ENCODE measurements around the gene VARS1. TPM values are rescaled to one million over a fixed set of nuclear protein-coding genes. Genes with fewer than 3 reads are reported as not detected.

Gene VARS1
- total RNA-seq, 2 experiments from 2014 or later = 147 to 169 TPM

- POLR2A ChIA-PET = no interaction called here
Measured at GRCh38 chr6:31762356-31762755, 33.2 kb downstream of the VARS1 start, which contains the start of gene SAPCD1. TSS of gene SAPCD1 (plus strand) at chr6:31762656. CDS start at chr6:31763055, 399 bp downstream.

DNA sequence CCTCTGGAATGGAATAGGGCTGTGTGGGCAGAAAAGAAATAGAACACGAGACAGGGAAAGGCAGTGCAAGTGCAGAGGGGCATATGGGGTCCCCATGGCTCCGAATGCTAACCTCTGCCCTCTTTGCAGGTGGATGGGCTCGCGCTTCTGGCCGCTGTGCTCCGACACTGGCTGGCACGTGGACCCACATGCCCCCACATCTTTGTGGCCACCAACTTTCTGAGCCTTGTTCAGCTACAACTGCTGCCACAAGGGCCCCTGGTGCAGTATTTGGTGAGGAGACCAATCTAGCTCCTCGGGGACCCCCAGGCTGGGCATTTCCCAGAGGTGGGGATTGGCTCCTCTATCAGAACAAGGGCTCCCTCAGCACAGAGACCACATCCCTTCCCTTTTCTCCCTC, 34.2 kb downstream of the VARS1 start:
- DNase-seq = no peak
- CTCF ChIA-PET = no interaction called here
- Mint-ChIP-seq H3K4me3 (no peak overlapping the region), H3K36me3 (ENCODE audit: low read depth) (peaks cover 54% of the 10 kb centered on the region), H3K27ac (no peak overlapping the region), H3K27me3 (no peaks in the 10 kb centered on the region), H3K4me1 (no peaks in the 10 kb centered on the region), H3K9me3 (ENCODE audit: low read depth) (no peaks in the 10 kb centered on the region)
- POLR2A ChIA-PET = no interaction called here
- intact Hi-C loops (cut with DNase I, micrococcal nuclease) = no loop called here
- no peak for ATAC-seq

More at GRCh38 chr6:31762356-31762755, 33.2 kb downstream of the VARS1 start, which contains the start of gene SAPCD1:
- Mint-ChIP-seq H3K9me3 (ENCODE audit: low read depth) (no peaks in the 10 kb centered on the region), H3K4me3 (no peak within 1 kb of the TSS), H3K27ac (no peak within 1 kb of the TSS), H3K4me1 (no peaks in the 10 kb centered on the region), H3K36me3 (ENCODE audit: low read depth) (peaks cover 52% of the 10 kb centered on the region), H3K27me3 (no peaks in the 10 kb centered on the region)
- intact Hi-C loops (cut with DNase I, micrococcal nuclease) = no loop called here
- CTCF ChIA-PET = no interaction called here
- no peak for ATAC-seq
- no peak for DNase-seq

DNA sequence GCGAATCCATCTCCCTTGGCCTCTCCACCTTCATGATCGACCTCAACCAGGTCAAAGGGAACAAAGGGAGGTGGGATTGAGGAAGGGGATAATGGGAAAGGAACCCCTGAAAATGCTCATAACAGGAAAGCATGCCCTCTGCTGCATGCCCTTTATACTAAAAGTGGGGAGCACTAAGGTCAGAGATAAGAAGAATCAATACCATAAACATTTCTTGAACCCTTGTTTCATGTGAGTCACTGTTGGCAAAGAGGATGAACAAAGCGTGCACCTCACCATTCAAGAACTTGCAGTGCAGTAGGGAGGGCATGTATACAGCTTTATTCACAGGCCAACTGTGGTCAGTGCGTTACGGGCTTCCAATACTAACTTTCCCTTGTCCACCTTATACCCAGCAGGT, 34.8 kb downstream of the VARS1 start:
- Mint-ChIP-seq H3K36me3 (ENCODE audit: low read depth) (peaks cover 54% of the 10 kb centered on the region), H3K27me3 (no peaks in the 10 kb centered on the region), H3K27ac (no peak overlapping the region), H3K4me1 (no peaks in the 10 kb centered on the region), H3K4me3 (no peak overlapping the region), H3K9me3 (ENCODE audit: low read depth) (no peaks in the 10 kb centered on the region)
- ChIA-PET POLR2A (no interaction called here), CTCF (interaction anchor here (2.2 kb wide), 1 partner anchor 9 kb away, joined by 6 read pairs; no protein-coding TSS in a partner anchor)
- DNase-seq (no peak), ATAC-seq (no peak)
- intact Hi-C loops (cut with DNase I, micrococcal nuclease) = no loop called here

- CTCF ChIA-PET = interaction anchor here (0.8 to 1.8 kb wide), 3 partner anchors 10 to 28 kb away, joined by 3 to 5 read pairs (median 4); no protein-coding TSS in a partner anchor
- no peak overlapping the region for H3K4me3 Mint-ChIP-seq
- H3K27me3 Mint-ChIP-seq = no peaks in the 10 kb centered on the region
- H3K4me1 Mint-ChIP-seq = no peaks in the 10 kb centered on the region
- H3K9me3 Mint-ChIP-seq (ENCODE audit: low read depth) = no peaks in the 10 kb centered on the region
- peaks cover 50% of the 10 kb centered on the region for H3K36me3 Mint-ChIP-seq (ENCODE audit: low read depth)
- POLR2A ChIA-PET = no interaction called here
- no peak for ATAC-seq
- H3K27ac Mint-ChIP-seq = no peak overlapping the region
- DNase-seq = no peak
- intact Hi-C loops (cut with DNase I, micrococcal nuclease) = no loop called here
Measured at GRCh38 chr6:31758281-31758680, 37.3 kb downstream of the VARS1 start.

DNA sequence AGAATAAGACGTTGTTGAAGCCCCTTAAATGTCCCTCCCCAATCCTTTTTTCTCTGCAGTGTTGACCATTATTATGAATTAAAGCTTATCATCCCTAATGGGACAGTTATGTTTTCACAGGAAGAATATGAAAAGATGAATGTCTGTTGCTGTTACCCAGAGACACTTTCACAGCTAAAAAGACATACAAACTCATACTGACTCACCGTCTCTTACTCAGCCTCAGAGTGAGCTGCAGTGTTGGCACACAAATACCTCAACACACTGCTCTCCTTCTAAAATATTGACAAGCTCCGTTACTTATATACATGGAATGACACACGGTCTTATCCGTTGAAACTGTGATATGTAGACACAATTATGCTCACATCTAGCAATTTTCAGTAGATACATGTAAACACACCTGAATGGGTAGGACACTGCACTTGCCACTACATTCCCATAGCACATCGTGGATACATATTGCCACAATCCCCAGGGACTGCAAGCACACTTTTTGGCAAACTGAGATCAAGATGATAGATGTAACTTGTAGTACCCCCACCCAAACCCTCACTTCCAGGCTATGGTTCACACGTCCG, 42.7 kb downstream of the VARS1 start:
- CTCF ChIA-PET = interaction anchor here (0.6 to 1.0 kb wide), 4 partner anchors 10 to 73 kb away, joined by 3 read pairs; no protein-coding TSS in a partner anchor
- H3K4me1 Mint-ChIP-seq = no peaks in the 10 kb centered on the region
- H3K4me3 Mint-ChIP-seq = no peak overlapping the region
- H3K9me3 Mint-ChIP-seq (ENCODE audit: low read depth) = no peaks in the 10 kb centered on the region
- POLR2A ChIA-PET = interaction anchor here (1.0 kb wide), 1 partner anchor 15 kb away, joined by 4 read pairs; no protein-coding TSS in a partner anchor
- no peak overlapping the region for H3K27ac Mint-ChIP-seq
- H3K27me3 Mint-ChIP-seq = no peaks in the 10 kb centered on the region
- peaks cover 21% of the 10 kb centered on the region for H3K36me3 Mint-ChIP-seq (ENCODE audit: low read depth)
- no peak for ATAC-seq
- DNase-seq = no peak
- intact Hi-C loops (cut with DNase I, micrococcal nuclease) = no loop called here

DNA sequence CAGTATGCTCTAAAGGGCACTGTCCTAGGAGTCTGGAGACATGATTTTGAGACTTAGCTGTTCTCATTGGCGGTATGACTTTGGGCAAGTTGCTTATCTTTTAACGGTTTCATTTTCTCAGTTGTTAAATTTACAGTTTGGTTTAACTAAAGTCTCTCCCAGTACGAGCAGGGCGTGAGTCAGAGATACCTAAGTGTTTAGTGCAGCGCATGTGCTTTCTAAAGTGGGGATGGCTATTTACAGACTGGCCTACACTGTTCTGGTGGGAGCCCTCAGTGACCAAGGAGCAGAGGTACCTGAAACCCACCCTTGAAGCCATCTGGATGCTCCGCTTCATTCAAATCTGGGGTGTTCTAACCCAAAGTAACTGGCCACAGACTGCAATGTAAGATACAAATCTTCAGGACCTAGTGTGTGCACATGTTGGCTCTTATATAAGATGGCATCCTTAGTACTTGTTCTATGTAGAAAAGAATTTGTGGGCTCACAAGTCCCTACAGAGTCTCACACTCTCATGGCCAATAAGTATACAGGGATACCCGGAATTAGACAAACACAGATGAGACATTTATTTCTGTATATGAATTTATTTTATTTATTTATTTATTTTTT, 45.0 kb downstream of the VARS1 start:
- H3K4me3 Mint-ChIP-seq = no peak overlapping the region
- POLR2A ChIA-PET = no interaction called here
- no peaks in the 10 kb centered on the region for H3K27me3 Mint-ChIP-seq
- DNase-seq = no peak
- H3K27ac Mint-ChIP-seq = no peak overlapping the region
- ATAC-seq = no peak
- H3K36me3 Mint-ChIP-seq (ENCODE audit: low read depth) = peaks cover 29% of the 10 kb centered on the region
- CTCF ChIA-PET = interaction anchor here (1.1 kb wide), 2 partner anchors 10 to 25 kb away, joined by 3 read pairs; no protein-coding TSS in a partner anchor
- intact Hi-C loops (cut with DNase I, micrococcal nuclease) = no loop called here
- H3K4me1 Mint-ChIP-seq = no peaks in the 10 kb centered on the region
- no peaks in the 10 kb centered on the region for H3K9me3 Mint-ChIP-seq (ENCODE audit: low read depth)

- Mint-ChIP-seq H3K4me3 (no peak overlapping the region), H3K4me1 (no peaks in the 10 kb centered on the region), H3K9me3 (ENCODE audit: low read depth) (no peaks in the 10 kb centered on the region), H3K27ac (no peak overlapping the region), H3K36me3 (ENCODE audit: low read depth) (peaks cover 35% of the 10 kb centered on the region), H3K27me3 (no peaks in the 10 kb centered on the region)
- intact Hi-C loops (cut with DNase I, micrococcal nuclease) = no loop called here
- ChIA-PET POLR2A (no interaction called here), CTCF (no interaction called here)
- no peak for ATAC-seq
- DNase-seq = no peak
Measured at GRCh38 chr6:31749301-31750036, 46.1 kb downstream of the VARS1 start.

Other genes starting within 250 kb of the VARS1 start
- 1 to 10 TPM; 1.9 to 2.1 TPM for gene ATP6V1G2, start 249.1 kb downstream of the VARS1 start, total RNA-seq
- gene NFKBIL1, start 248.1 kb downstream of the VARS1 start, total RNA-seq = 10 to 100 TPM; 18.1 to 19.0 TPM
- gene LTA, start 223.5 kb downstream of the VARS1 start, total RNA-seq = 100 to 1,000 TPM; 396 to 570 TPM
- 10 to 100 TPM; 82.3 to 93.3 TPM for gene TNF, start 220.2 kb downstream of the VARS1 start, total RNA-seq
- 10 to 100 TPM; 44.9 to 73.3 TPM for gene LTB, start 213.3 kb downstream of the VARS1 start, total RNA-seq
- 10 to 100 TPM in 1 of 2 experiments, 1 to 10 TPM in 1; 9.1 to 11.1 TPM for gene LST1, start 209.5 kb downstream of the VARS1 start, total RNA-seq
- 1 to 10 TPM; 5.4 to 6.6 TPM for gene NCR3, start 202.7 kb downstream of the VARS1 start, total RNA-seq
- 10 to 100 TPM; 89.2 to 96.1 TPM for gene AIF1, start 180.5 kb downstream of the VARS1 start, total RNA-seq
- gene PRRC2A, start 175.0 kb downstream of the VARS1 start, total RNA-seq = 100 to 1,000 TPM; 255 to 280 TPM
- gene BAG6, start 143.1 kb downstream of the VARS1 start, total RNA-seq = 100 to 1,000 TPM; 334 to 339 TPM
- gene APOM, start 139.9 kb downstream of the VARS1 start, total RNA-seq = 1 to 10 TPM; 3.4 to 4.0 TPM
- 10 to 100 TPM; 10.1 to 11.7 TPM for gene C6orf47, start 135.0 kb downstream of the VARS1 start, total RNA-seq
- gene GPANK1, start 130.8 kb downstream of the VARS1 start, total RNA-seq = 10 to 100 TPM; 35.2 to 42.8 TPM
- gene CSNK2B, start 129.7 kb downstream of the VARS1 start, total RNA-seq = 100 to 1,000 TPM; 239 to 346 TPM
- 10 to 100 TPM; 11.3 to 15.5 TPM for gene LY6G5B, start 125.8 kb downstream of the VARS1 start, total RNA-seq
- 1 to 10 TPM; 1.2 to 1.5 TPM for gene LY6G5C, start 114.7 kb downstream of the VARS1 start, total RNA-seq
- 10 to 100 TPM; 20.9 to 25.1 TPM for gene ABHD16A, start 92.4 kb downstream of the VARS1 start, total RNA-seq
- gene LY6G6F, start 88.9 kb downstream of the VARS1 start, total RNA-seq = not detected
- gene LY6G6D, start 80.4 kb downstream of the VARS1 start, total RNA-seq = not detected
- gene LY6G6C, start 74.0 kb downstream of the VARS1 start, total RNA-seq = not detected
- not detected for gene MPIG6B, start 72.4 kb downstream of the VARS1 start, total RNA-seq
- gene DDAH2, start 66.5 kb downstream of the VARS1 start, total RNA-seq = 1 to 10 TPM; 4.4 to 5.6 TPM
- gene CLIC1, start 59.2 kb downstream of the VARS1 start, total RNA-seq = 100 to 1,000 TPM; 357 to 438 TPM
- 100 to 1,000 TPM in 1 of 2 experiments, 10 to 100 TPM in 1; 92.1 to 126 TPM for gene MSH5, start 55.7 kb downstream of the VARS1 start, total RNA-seq
- 10 to 100 TPM; 12.2 to 13.2 TPM for gene SAPCD1, start 33.1 kb downstream of the VARS1 start, total RNA-seq
- 1 to 10 TPM; 1.4 to 1.5 TPM for gene VWA7, start 18.4 kb downstream of the VARS1 start, total RNA-seq
- 100 to 1,000 TPM; 112 to 124 TPM for gene LSM2, start 11.2 kb upstream of the VARS1 start, total RNA-seq
- gene HSPA1L, start 19.5 kb upstream of the VARS1 start, total RNA-seq = 1 to 10 TPM; 1.9 to 2.2 TPM
- 10 to 100 TPM; 56.1 to 64.7 TPM for gene HSPA1A, start 19.8 kb upstream of the VARS1 start, total RNA-seq
- gene HSPA1B, start 32.0 kb upstream of the VARS1 start, total RNA-seq = 10 to 100 TPM; 54.6 to 61.1 TPM
- 10 to 100 TPM; 11.6 to 11.8 TPM for gene NEU1, start 67.1 kb upstream of the VARS1 start, total RNA-seq
- under 1 TPM; 0.19 to 0.27 TPM for gene SLC44A4, start 83.2 kb upstream of the VARS1 start, total RNA-seq
- 10 to 100 TPM; 50.1 to 60.4 TPM for gene EHMT2, start 101.9 kb upstream of the VARS1 start, total RNA-seq
- gene ZBTB12, start 106.3 kb upstream of the VARS1 start, total RNA-seq = 1 to 10 TPM; 1.9 to 2.4 TPM
- gene C2, start 132.0 kb upstream of the VARS1 start, total RNA-seq = 1 to 10 TPM in 1 of 2 experiments, under 1 TPM in 1; 0.96 to 1.5 TPM
- under 1 TPM; 0.69 to 0.96 TPM for gene CFB, start 150.3 kb upstream of the VARS1 start, total RNA-seq
- 10 to 100 TPM; 74.3 to 95.1 TPM for gene NELFE, start 163.2 kb upstream of the VARS1 start, total RNA-seq
- gene SKIC2, start 163.4 kb upstream of the VARS1 start, total RNA-seq = 100 to 1,000 TPM in 1 of 2 experiments, 10 to 100 TPM in 1; 90.2 to 104 TPM
- gene DXO, start 176.4 kb upstream of the VARS1 start, total RNA-seq = 10 to 100 TPM; 12.6 to 13.9 TPM
- gene C4A, start 186.3 kb upstream of the VARS1 start, total RNA-seq = 1 to 10 TPM; 3.4 to 3.9 TPM
- gene C4B, start 219.0 kb upstream of the VARS1 start, total RNA-seq = 1 to 10 TPM; 2.8 to 2.9 TPM
- gene CYP21A2, start 242.7 kb upstream of the VARS1 start, total RNA-seq = under 1 TPM in 1 of 2 experiments, not detected in 1; 0.47 TPM